KBM-7 (cell line): ENCODE measurements around the gene VTI1A.
"Not testable (repeated sequence)": the region's sequence is repeated elsewhere in the genome, so short reads cannot be mapped to it uniquely, and the experiment has no call there.

Experiments
- DNase-seq: peaks from one replicate; pipeline ENCODE4 v3.0.0-alpha.2; 2015
- in situ Hi-C: fragments of 300-500 bp; cut with MboI; formaldehyde crosslinking; loops from 2 replicates; pipeline ENCODE4 v1.14.3; 2020; ENCODE audit warnings: low sequenced_read_pairs, low pct_unique_long_range_greater_than_20kb, mixed read lengths

The VTI1A gene

DNA sequence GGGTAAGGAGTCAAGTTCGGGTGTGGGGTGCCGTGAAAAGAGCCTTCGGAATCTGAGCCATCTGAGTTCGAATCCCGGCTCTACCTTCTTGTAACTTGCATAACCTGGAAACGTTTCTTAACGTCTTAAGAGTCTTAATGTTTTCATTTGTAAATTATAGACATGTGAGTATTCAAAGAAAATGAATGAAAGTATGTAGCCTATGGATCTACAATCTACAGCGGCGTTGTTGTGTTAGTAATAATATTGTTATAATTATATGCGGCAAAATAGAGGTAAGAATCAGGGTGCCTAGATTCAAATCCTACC lies 559 bp downstream of the VTI1A start:
- DNase-seq: no peak
- in situ Hi-C loops: no loop called here

GRCh38 chr10:112448888-112449287 lies 1.9 kb downstream of the VTI1A start:
- peak; percentile 17 for DNase-seq
- in situ Hi-C loops: no loop called here

- no peak for DNase-seq
- in situ Hi-C loops: no loop called here
These were observed 8.1 kb downstream of the VTI1A start for GRCh38 chr10:112454910-112455779.

DNA sequence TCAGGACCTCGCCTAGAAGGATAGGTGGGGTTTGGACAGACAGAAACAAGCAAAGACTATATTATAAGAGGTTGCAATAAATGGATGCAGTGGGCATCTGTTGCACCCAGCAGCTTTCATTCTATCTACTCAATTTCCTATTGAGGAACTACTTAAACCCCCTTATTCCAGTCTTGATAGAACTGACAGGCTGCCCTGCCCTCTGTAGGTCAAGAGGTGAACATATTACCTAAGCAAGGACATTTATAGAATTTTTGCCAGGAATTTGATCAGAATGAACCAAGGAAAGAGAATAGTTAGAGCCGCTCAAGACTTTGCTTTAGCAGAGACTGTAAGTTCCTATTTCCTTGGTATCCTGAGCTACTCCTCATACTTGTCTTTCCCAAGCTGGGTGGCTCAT lies 9.5 kb downstream of the VTI1A start:
- in situ Hi-C loops: no loop called here
- peak; percentile 8 for DNase-seq

DNA sequence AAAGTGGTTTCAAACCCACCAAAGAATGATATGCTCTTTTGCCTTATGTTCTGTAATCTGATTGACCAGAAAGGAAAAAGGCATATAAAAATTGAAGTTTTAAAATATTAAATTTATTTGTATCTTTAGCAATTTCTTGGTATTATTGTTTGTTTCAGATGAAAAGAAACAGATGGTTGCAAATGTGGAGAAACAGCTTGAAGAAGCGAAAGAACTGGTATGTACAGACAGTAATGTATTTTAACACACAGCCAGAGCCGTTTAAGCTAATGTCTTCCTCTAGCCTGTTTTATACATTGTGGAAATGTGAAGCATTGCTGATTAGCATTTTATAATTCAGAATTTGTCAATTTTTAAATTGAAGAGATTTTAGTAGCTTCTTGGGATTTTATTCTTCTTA lies 13.4 kb downstream of the VTI1A start:
- in situ Hi-C loops: no loop called here
- DNase-seq: no peak

GRCh38 chr10:112461029-112461887 lies 14.2 kb downstream of the VTI1A start:
- DNase-seq: no peak
- in situ Hi-C loops: no loop called here

GRCh38 chr10:112464074-112464473 lies 17.1 kb downstream of the VTI1A start:
- in situ Hi-C loops, DNase-seq: not testable (repeated sequence)

- DNase-seq: no peak
- in situ Hi-C loops: no loop called here
These were observed 18.4 kb downstream of the VTI1A start for GRCh38 chr10:112465299-112465883.

GRCh38 chr10:112466802-112467201 lies 19.8 kb downstream of the VTI1A start:
- in situ Hi-C loops: no loop called here
- no peak for DNase-seq

DNA sequence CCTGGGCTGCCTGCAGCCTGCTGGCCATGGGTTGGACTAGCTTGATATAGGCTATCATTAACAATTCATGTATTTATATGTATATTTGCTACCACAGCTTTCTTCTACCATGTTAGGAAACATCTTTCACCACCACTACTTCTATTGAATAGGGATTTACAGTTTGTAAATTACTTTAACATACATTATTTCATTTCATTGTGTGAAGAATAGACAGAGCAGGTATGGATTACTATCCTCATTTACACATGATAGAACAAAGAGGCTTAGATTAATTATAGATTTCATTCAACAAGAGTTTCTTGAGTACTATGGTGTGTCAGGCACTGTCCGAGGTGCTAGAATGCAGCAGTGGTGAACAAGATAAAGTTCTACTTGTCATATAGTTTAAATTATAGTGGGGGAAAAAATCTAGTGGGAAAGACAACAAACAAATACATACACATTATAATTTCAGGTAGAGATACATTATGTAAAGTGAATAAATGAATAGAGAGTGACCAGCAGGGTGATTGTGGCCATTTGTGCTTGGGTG lies 20.6 kb downstream of the VTI1A start:
- in situ Hi-C loops: no loop called here
- DNase-seq: no peak

GRCh38 chr10:112471878-112472487 lies 25.0 kb downstream of the VTI1A start:
- DNase-seq: peak; percentile 60
- in situ Hi-C loops: no loop called here

DNA sequence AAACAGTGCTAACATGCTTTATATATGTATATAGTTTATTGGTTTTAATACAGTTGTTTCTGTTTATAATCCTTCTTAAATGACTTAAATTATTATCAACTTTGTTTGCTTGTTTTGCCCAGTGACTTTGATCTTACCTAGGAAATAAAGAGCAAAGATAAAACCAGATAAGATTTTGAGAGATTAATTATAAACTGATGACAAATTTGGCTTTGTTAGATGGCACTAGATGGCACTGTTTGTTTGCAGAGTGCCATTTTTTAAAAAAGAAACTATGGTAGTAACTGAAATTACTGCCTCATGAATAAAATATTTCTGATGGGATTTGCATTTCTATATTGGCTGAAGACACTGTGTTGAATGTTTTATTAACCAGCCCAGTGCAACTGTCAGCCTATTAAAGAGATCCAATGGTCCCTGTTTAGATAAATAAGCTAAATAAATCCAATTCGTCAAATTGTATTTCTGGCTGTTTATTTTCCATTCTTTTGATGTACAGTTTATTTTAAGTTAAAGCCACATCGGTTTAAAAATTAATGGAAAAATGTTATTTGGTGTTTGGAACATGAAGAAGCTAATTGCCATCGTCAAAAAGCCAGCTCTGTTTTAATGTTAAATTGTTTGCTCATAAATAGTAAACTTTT lies 28.7 kb downstream of the VTI1A start:
- in situ Hi-C loops: no loop called here
- peak; percentile 4 for DNase-seq

- in situ Hi-C loops: no loop called here
- DNase-seq: no peak
These were observed 34.6 kb downstream of the VTI1A start for GRCh38 chr10:112481602-112482001.

GRCh38 chr10:112484399-112484798 lies 37.4 kb downstream of the VTI1A start:
- DNase-seq: no peak
- in situ Hi-C loops: no loop called here

- DNase-seq: no peak
- in situ Hi-C loops: no loop called here
These were observed 40.9 kb downstream of the VTI1A start for GRCh38 chr10:112487964-112488363.

DNA sequence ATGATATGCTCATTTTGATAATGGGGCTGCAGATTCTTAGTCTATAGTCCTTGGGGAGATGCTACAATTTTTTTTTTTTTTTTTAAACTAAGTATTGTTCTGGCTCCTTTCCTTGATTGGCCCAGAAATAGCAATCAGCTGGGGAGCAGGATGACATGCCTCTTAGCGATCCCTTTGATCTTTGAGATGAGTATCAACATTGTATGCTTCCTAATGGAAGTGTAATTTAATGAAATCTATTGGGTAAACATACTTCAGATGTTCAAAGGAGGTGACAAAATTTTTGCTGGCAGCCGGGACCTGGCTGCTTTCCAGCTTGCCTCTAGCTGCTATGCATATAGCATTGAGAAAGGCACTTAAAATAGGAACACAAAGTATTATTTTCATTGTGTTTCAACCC lies 43.5 kb downstream of the VTI1A start:
- in situ Hi-C loops: no loop called here
- DNase-seq: no peak

- no peak for DNase-seq
- in situ Hi-C loops: no loop called here
These were observed 44.1 kb downstream of the VTI1A start for GRCh38 chr10:112491144-112491543.

DNA sequence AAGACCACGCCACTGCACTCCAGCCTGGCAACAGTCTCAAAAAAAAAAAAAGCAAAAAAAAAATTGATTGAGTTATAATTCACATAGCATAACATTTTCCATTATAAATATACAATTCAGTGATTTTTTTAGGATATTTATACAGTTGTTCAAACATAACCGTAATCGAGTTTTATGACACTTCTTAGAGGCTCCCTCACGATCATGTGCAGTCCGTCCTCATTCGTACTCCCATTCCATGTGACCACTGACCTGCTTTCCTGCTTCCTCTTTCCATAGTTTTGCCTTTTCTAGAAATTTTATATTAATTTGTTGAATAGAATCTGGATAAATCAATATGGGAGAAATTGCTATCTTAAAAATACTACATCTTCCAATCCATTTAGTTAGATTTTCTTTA lies 45.7 kb downstream of the VTI1A start:
- in situ Hi-C loops: no loop called here
- DNase-seq: no peak

- in situ Hi-C loops: no loop called here
- DNase-seq: no peak
These were observed 50.4 kb downstream of the VTI1A start for GRCh38 chr10:112497347-112497950.
